PFSK-1 (cell line): Measurements from ENCODE around the gene AJUBA.

Source experiments
- FOXP2 ChIP-seq: optimal IDR thresholded peaks from 2 replicates; pipeline ENCODE3; 2011; ENCODE audit warnings: borderline replicate concordance, control low read depth, inconsistent platforms; ENCODE audit not compliant: insufficient read depth; ENCODE audit errors: extremely low read length, extremely low read depth
- POLR2AphosphoS5 ChIP-seq: IDR thresholded peaks from 2 replicates; pipeline ENCODE4 v1.6.1; 2012; ENCODE audit warnings: low read depth, mild to moderate bottlenecking, control low read depth, low read length, moderate library complexity
- REST ChIP-seq, 2 experiments: IDR thresholded peaks; 2 replicates each; pipeline versions ENCODE4 v1.6.1 to v1.8.0; 2011 to 2012; ENCODE audit warnings: low read depth in 2 of 2, low read length in 2 of 2, control low read depth in 1 of 2, inconsistent platforms in 1 of 2, mild to moderate bottlenecking in 1 of 2, moderate library complexity in 1 of 2; ENCODE audit not compliant: insufficient read depth in 1 of 2
- SIN3A ChIP-seq: IDR thresholded peaks from 2 replicates; pipeline ENCODE4 v1.6.1; 2012; ENCODE audit warnings: mild to moderate bottlenecking, low read length, moderate library complexity, borderline replicate concordance; ENCODE audit not compliant: insufficient read depth
- TAF1 ChIP-seq: IDR thresholded peaks from 2 replicates; pipeline ENCODE4 v1.6.1; 2012; ENCODE audit warnings: low read length, control low read depth, borderline replicate concordance; ENCODE audit not compliant: insufficient read depth

Gene AJUBA

GRCh38 chr14:23013054-23013748, 30.9 kb upstream of the AJUBA start:
- TF ChIP-seq REST (IDR thresholded peaks at IDR 0.05; ENCODE audit: insufficient read depth in 1 of 2, low read depth in 2 of 2, low read length in 2 of 2) (no peak), FOXP2 (no peak), TAF1 (no peak), POLR2AphosphoS5 (no peak)

GRCh38 chr14:23009939-23010726, 27.8 kb upstream of the AJUBA start, which contains the start of gene C14orf93:
C14orf93 (minus strand) TSS chr14:23010143; CDS start chr14:22999023, 11,120 bp downstream.
- TF ChIP-seq FOXP2 (no peak), POLR2AphosphoS5 (peak; percentile 40; the same call in 1 of the 2 replicates), SIN3A (no peak), TAF1 (peak; percentile 63; the same call in 1 of the 2 replicates), REST (IDR thresholded peaks at IDR 0.05; ENCODE audit: insufficient read depth in 1 of 2, low read depth in 2 of 2, low read length in 2 of 2) (no peak)

GRCh38 chr14:23009483-23009938, 27.2 kb upstream of the AJUBA start:
- TF ChIP-seq SIN3A (no peak), TAF1 (no peak), FOXP2 (no peak), POLR2AphosphoS5 (no peak), REST (IDR thresholded peaks at IDR 0.05; ENCODE audit: insufficient read depth in 1 of 2, low read depth in 2 of 2, low read length in 2 of 2) (no peak)

GRCh38 chr14:23008831-23009230, 26.5 kb upstream of the AJUBA start:
- TF ChIP-seq POLR2AphosphoS5 = no peak
- no peak for TF ChIP-seq SIN3A
- TF ChIP-seq TAF1 = no peak
- TF ChIP-seq REST (IDR thresholded peaks at IDR 0.05; ENCODE audit: insufficient read depth in 1 of 2, low read depth in 2 of 2, low read length in 2 of 2) = no peak
- TF ChIP-seq FOXP2 = no peak
